H9 (cell line): ENCODE results near the gene ZMIZ1. TPM values are rescaled to one million over a fixed set of nuclear protein-coding genes. Genes with fewer than 3 reads are reported as not detected.

Source experiments
- DNase-seq: peaks from one replicate; pipeline ENCODE4 v3.0.0-alpha.2; 2017
- H2AFZ ChIP-seq: one replicate; pipeline ENCODE4 v1.6.1; 2013; ENCODE audit warnings: mild to moderate bottlenecking, low read length, control low read depth, moderate library complexity
- H2AK5ac ChIP-seq: 2 replicates; pipeline ENCODE4 v1.6.1; 2013; ENCODE audit warnings: low read length, control low read depth, mixed read lengths; ENCODE audit not compliant: insufficient read length
- H2BK120ac ChIP-seq: one replicate; pipeline ENCODE4 v1.6.1; 2013; ENCODE audit warnings: low read depth, mild to moderate bottlenecking, low read length, control low read depth, inconsistent platforms; ENCODE audit not compliant: poor library complexity, severe bottlenecking
- H2BK12ac ChIP-seq: 2 replicates; pipeline ENCODE4 v1.6.1; 2013; ENCODE audit warnings: low read length, control low read depth, mixed read lengths, low read depth; ENCODE audit not compliant: insufficient read length
- H2BK15ac ChIP-seq: 2 replicates; pipeline ENCODE4 v1.6.1; 2013; ENCODE audit warnings: low read depth, low read length, control low read depth
- H2BK20ac ChIP-seq: one replicate; pipeline ENCODE4 v1.6.1; 2013; ENCODE audit warnings: low read depth, mild to moderate bottlenecking, low read length, control low read depth, inconsistent platforms; ENCODE audit not compliant: poor library complexity, severe bottlenecking
- H2BK5ac ChIP-seq: 2 replicates; pipeline ENCODE4 v1.6.1; 2013; ENCODE audit warnings: low read length, control low read depth, mixed read lengths; ENCODE audit not compliant: insufficient read length
- H3K14ac ChIP-seq: 2 replicates; pipeline ENCODE4 v1.6.1; 2013; ENCODE audit warnings: low read length, control low read depth; ENCODE audit not compliant: insufficient read depth
- H3K18ac ChIP-seq: 2 replicates; pipeline ENCODE4 v1.6.1; 2013; ENCODE audit warnings: low read depth, mild to moderate bottlenecking, mixed read lengths, low read length, control low read depth; ENCODE audit not compliant: insufficient read length
- H3K23ac ChIP-seq: 2 replicates; pipeline ENCODE4 v1.6.1; 2013; ENCODE audit warnings: low read length, control low read depth, mixed read lengths, low read depth; ENCODE audit not compliant: insufficient read length
- H3K23me2 ChIP-seq: 2 replicates; pipeline ENCODE4 v1.6.1; 2013; ENCODE audit warnings: low read depth, mild to moderate bottlenecking, mixed read lengths, low read length, control low read depth; ENCODE audit not compliant: insufficient read length, poor library complexity, severe bottlenecking
- H3K27ac ChIP-seq: 2 replicates; pipeline ENCODE4 v1.5.1; 2013; ENCODE audit warnings: low read length, control low read depth, mixed read lengths, low read depth; ENCODE audit not compliant: insufficient read length
- H3K27me3 ChIP-seq: 2 replicates; pipeline ENCODE4 v1.6.1; 2013; ENCODE audit warnings: low read length, control low read depth, inconsistent platforms; ENCODE audit not compliant: insufficient read depth
- H3K4ac ChIP-seq: 2 replicates; pipeline ENCODE4 v1.6.1; 2013; ENCODE audit warnings: low read depth, mild to moderate bottlenecking, control low read depth, inconsistent platforms, low read length, moderate library complexity
- H3K4me1 ChIP-seq: 2 replicates; pipeline ENCODE4 v1.6.1; 2013; ENCODE audit warnings: low read length, control low read depth, inconsistent platforms; ENCODE audit not compliant: insufficient read depth
- H3K4me2 ChIP-seq: 2 replicates; pipeline ENCODE4 v1.6.1; 2013; ENCODE audit warnings: low read length, control low read depth, mixed read lengths; ENCODE audit not compliant: insufficient read length, insufficient read depth
- H3K56ac ChIP-seq: 2 replicates; pipeline ENCODE4 v1.6.1; 2013; ENCODE audit warnings: low read depth, mild to moderate bottlenecking, mixed read lengths, low read length, control low read depth; ENCODE audit not compliant: insufficient read length
- H3K79me1 ChIP-seq: 2 replicates; pipeline ENCODE4 v1.6.1; 2013; ENCODE audit warnings: low read depth, mild to moderate bottlenecking, moderate library complexity, low read length, control low read depth, inconsistent platforms; ENCODE audit not compliant: insufficient read depth, poor library complexity, severe bottlenecking
- H3K79me2 ChIP-seq: 2 replicates; pipeline ENCODE4 v1.6.1; 2013; ENCODE audit warnings: low read length, control low read depth, inconsistent platforms; ENCODE audit not compliant: insufficient read depth
- H3K9ac ChIP-seq: 2 replicates; pipeline ENCODE4 v1.6.1; 2013; ENCODE audit warnings: low read length, control low read depth, mixed read lengths; ENCODE audit not compliant: insufficient read length; ENCODE audit errors: extremely low read depth
- H3K9me3 ChIP-seq: one replicate; pipeline ENCODE4 v1.6.1; 2013; ENCODE audit warnings: low read depth, low read length, inconsistent platforms; ENCODE audit not compliant: control insufficient read depth
- H3T11ph ChIP-seq: one replicate; pipeline ENCODE4 v1.6.1; 2013; ENCODE audit warnings: mild to moderate bottlenecking, low read length, control low read depth, inconsistent platforms
- H4K20me1 ChIP-seq: one replicate; pipeline ENCODE4 v1.6.1; 2013; ENCODE audit not compliant: control insufficient read depth, insufficient read length, insufficient read depth
- H4K5ac ChIP-seq: 2 replicates; pipeline ENCODE4 v1.6.1; 2013; ENCODE audit warnings: low read depth, mild to moderate bottlenecking, mixed read lengths, low read length, control low read depth; ENCODE audit not compliant: insufficient read length
- H4K8ac ChIP-seq: replicated peaks from 2 replicates; pipeline ENCODE4 v1.6.1; 2013; ENCODE audit warnings: low read length, control low read depth, mixed read lengths, low read depth; ENCODE audit not compliant: insufficient read length
- H4K91ac ChIP-seq: 2 replicates; pipeline ENCODE4 v1.6.1; 2013; ENCODE audit warnings: low read depth, mild to moderate bottlenecking, moderate library complexity, mixed read lengths, low read length, control low read depth; ENCODE audit not compliant: insufficient read length
- H3K27ac Mint-ChIP-seq, 3 experiments: 2 replicates in 2 of 3; 3 replicates in 1 of 3; pipeline ENCODE4 v1.8.0; 2020 to 2021; ENCODE audit warnings: mixed read lengths in 3 of 3, mild to moderate bottlenecking in 1 of 3, moderate library complexity in 1 of 3
- H3K27me3 Mint-ChIP-seq: 2 replicates; pipeline ENCODE4 v1.8.0; 2021; ENCODE audit warnings: low read depth, mild to moderate bottlenecking, moderate library complexity, mixed read lengths
- H3K36me3 Mint-ChIP-seq, 3 experiments: 2 replicates in 2 of 3; 3 replicates in 1 of 3; pipeline ENCODE4 v1.8.0; 2020 to 2021; ENCODE audit warnings: low read depth in 3 of 3, mixed read lengths in 3 of 3; ENCODE audit not compliant: insufficient read depth in 1 of 3
- H3K4me1 Mint-ChIP-seq, 2 experiments: 2 replicates each; pipeline ENCODE4 v1.8.0; 2020; ENCODE audit warnings: mixed read lengths in 2 of 2
- H3K4me3 Mint-ChIP-seq, 2 experiments: 2 replicates in 1 of 2; 3 replicates in 1 of 2; pipeline ENCODE4 v1.8.0; 2020 to 2021; ENCODE audit warnings: mild to moderate bottlenecking in 2 of 2, mixed read lengths in 2 of 2, moderate library complexity in 1 of 2
- H3K9me3 Mint-ChIP-seq, 2 experiments: 2 replicates in 1 of 2; 3 replicates in 1 of 2; pipeline ENCODE4 v1.8.0; 2020; ENCODE audit warnings: mild to moderate bottlenecking in 2 of 2, mixed read lengths in 2 of 2, moderate library complexity in 1 of 2
- WGBS: extraction: QIAGEN DNeasy Blood & Tissue Kit; methylation state at CpG from one replicate; pipeline ENCODE4 v1.1.7; 2013; ENCODE audit warnings: missing lambda C conversion rate, low lambda C conversion rate, mixed read lengths; ENCODE audit not compliant: insufficient read length; ENCODE audit errors: extremely low coverage; 5-methylcytosine and 5-hydroxymethylcytosine counted together
- total RNA-seq: library from RNA; stranded (reverse); gene quantifications from 2 replicates; pipeline ENCODE4 v1.2.1, GENCODE V29; 2021
- TF ChIP-seq, protein P1 (sequence below): fragments of 200-600 bp; sonication (generic); conservative IDR thresholded peaks from 3 replicates; pipeline ENCODE4 v1.8.0; 2021; ENCODE audit warnings: antibody characterized with exemption, mild to moderate bottlenecking

Gene ZMIZ1
- total RNA-seq, 1 experiment from 2014 or later: 36.9 TPM

- H3K27me3 Mint-ChIP-seq: no peaks in the 10 kb centered on the region; the same call in 1 of the 2 replicates
Measured at GRCh38 chr10:79180414-79181221, 111.9 kb downstream of the ZMIZ1 start.

More at GRCh38 chr10:79180414-79181221, 111.9 kb downstream of the ZMIZ1 start:
- H3K56ac ChIP-seq: no peak overlapping the region
- H3K27ac ChIP-seq: no peak overlapping the region
- WGBS: no CpG with 5 or more reads among the region's 14 CpGs
- H3K4ac ChIP-seq: no peak overlapping the region
- no peak overlapping the region for H3K23ac ChIP-seq
- H3K23me2 ChIP-seq: no peaks in the 10 kb centered on the region
- Mint-ChIP-seq H3K4me1 (peaks cover 50 to 72% of the 10 kb centered on the region in 2 experiments), H3K4me3 (no peak overlapping the region), H3K36me3 (no peaks in the 10 kb centered on the region; a peak in 2 of 7 replicates), H3K27ac (peak overlapping the region in 1 of 3 experiments; percentile 34; a peak in 2 of 7 replicates), H3K9me3 (no peaks in the 10 kb centered on the region)
- TF ChIP-seq, protein P1, sequence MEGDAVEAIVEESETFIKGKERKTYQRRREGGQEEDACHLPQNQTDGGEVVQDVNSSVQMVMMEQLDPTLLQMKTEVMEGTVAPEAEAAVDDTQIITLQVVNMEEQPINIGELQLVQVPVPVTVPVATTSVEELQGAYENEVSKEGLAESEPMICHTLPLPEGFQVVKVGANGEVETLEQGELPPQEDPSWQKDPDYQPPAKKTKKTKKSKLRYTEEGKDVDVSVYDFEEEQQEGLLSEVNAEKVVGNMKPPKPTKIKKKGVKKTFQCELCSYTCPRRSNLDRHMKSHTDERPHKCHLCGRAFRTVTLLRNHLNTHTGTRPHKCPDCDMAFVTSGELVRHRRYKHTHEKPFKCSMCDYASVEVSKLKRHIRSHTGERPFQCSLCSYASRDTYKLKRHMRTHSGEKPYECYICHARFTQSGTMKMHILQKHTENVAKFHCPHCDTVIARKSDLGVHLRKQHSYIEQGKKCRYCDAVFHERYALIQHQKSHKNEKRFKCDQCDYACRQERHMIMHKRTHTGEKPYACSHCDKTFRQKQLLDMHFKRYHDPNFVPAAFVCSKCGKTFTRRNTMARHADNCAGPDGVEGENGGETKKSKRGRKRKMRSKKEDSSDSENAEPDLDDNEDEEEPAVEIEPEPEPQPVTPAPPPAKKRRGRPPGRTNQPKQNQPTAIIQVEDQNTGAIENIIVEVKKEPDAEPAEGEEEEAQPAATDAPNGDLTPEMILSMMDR: no peak
- no peak overlapping the region for H3K9ac ChIP-seq
- no peak overlapping the region for H4K8ac ChIP-seq
- no peak overlapping the region for H3K18ac ChIP-seq
- H4K5ac ChIP-seq: no peak overlapping the region
- H3K14ac ChIP-seq: no peak overlapping the region; the same call in 1 of the 2 replicates
- no peaks in the 10 kb centered on the region for H3K79me2 ChIP-seq
- H2BK5ac ChIP-seq: no peak overlapping the region
- peaks cover 10% of the 10 kb centered on the region; the same call in 1 of the 2 replicates for H3K4me1 ChIP-seq
- no peak for DNase-seq
- no peaks in the 10 kb centered on the region for H3K9me3 ChIP-seq
- no peak overlapping the region for H3K4me2 ChIP-seq
- no peak overlapping the region for H2AK5ac ChIP-seq
- no peaks in the 10 kb centered on the region for H3K79me1 ChIP-seq
- H2BK15ac ChIP-seq: no peak overlapping the region
- H4K20me1 ChIP-seq: peaks cover 2% of the 10 kb centered on the region
- no peak overlapping the region for H4K91ac ChIP-seq
- H2BK12ac ChIP-seq: no peak overlapping the region
- no peak overlapping the region for H2AFZ ChIP-seq
- no peak overlapping the region for H2BK20ac ChIP-seq
- no peak overlapping the region for H3T11ph ChIP-seq
- H2BK120ac ChIP-seq: no peak overlapping the region
- H3K27me3 ChIP-seq: no peaks in the 10 kb centered on the region
